22Rv1 (cell line): ENCODE measurements around the gene SAMD11.
A peak's percentile ranks its signal among the peaks of the same experiment; 100 is the strongest.

ENCODE experiments used
- H3K27ac ChIP-seq: fragments of 450-650 bp; 2 replicates; pipeline ENCODE4 v1.5.1; 2017
- ZFX ChIP-seq: fragments of 450-650 bp; IDR thresholded peaks from 2 replicates; pipeline ENCODE4 v1.6.1; 2017; ENCODE audit warnings: antibody characterized with exemption, borderline replicate concordance
- TF ChIP-seq, protein P1 (sequence below): fragments of 450-650 bp; IDR thresholded peaks from 2 replicates; pipeline ENCODE4 v1.5.1; 2017; ENCODE audit warnings: mild to moderate bottlenecking

Gene SAMD11

DNA sequence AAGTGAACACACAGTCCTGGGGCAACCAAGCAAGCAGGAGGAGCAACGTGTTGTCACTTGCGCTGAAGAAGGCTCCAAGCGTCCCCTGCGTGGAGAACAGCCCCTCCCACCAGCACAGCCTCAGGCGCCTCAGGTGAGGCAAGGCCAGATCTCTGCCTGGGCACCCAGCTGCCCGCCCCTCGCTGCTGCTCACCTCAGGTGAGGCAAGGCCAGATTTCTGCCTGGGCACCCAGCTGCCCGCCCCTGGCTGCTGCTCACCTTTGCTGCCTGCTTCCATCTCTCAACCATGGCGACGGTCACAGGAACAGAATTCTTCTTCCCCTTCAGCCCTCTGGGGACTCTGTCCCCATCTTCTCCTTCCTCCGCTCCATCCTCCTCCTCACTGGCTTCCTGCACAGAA lies 32.9 kb downstream of the SAMD11 start:
- no peak overlapping the region for H3K27ac ChIP-seq
- TF ChIP-seq, protein P1, sequence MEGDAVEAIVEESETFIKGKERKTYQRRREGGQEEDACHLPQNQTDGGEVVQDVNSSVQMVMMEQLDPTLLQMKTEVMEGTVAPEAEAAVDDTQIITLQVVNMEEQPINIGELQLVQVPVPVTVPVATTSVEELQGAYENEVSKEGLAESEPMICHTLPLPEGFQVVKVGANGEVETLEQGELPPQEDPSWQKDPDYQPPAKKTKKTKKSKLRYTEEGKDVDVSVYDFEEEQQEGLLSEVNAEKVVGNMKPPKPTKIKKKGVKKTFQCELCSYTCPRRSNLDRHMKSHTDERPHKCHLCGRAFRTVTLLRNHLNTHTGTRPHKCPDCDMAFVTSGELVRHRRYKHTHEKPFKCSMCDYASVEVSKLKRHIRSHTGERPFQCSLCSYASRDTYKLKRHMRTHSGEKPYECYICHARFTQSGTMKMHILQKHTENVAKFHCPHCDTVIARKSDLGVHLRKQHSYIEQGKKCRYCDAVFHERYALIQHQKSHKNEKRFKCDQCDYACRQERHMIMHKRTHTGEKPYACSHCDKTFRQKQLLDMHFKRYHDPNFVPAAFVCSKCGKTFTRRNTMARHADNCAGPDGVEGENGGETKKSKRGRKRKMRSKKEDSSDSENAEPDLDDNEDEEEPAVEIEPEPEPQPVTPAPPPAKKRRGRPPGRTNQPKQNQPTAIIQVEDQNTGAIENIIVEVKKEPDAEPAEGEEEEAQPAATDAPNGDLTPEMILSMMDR, result no peak
- no peak for TF ChIP-seq ZFX

DNA sequence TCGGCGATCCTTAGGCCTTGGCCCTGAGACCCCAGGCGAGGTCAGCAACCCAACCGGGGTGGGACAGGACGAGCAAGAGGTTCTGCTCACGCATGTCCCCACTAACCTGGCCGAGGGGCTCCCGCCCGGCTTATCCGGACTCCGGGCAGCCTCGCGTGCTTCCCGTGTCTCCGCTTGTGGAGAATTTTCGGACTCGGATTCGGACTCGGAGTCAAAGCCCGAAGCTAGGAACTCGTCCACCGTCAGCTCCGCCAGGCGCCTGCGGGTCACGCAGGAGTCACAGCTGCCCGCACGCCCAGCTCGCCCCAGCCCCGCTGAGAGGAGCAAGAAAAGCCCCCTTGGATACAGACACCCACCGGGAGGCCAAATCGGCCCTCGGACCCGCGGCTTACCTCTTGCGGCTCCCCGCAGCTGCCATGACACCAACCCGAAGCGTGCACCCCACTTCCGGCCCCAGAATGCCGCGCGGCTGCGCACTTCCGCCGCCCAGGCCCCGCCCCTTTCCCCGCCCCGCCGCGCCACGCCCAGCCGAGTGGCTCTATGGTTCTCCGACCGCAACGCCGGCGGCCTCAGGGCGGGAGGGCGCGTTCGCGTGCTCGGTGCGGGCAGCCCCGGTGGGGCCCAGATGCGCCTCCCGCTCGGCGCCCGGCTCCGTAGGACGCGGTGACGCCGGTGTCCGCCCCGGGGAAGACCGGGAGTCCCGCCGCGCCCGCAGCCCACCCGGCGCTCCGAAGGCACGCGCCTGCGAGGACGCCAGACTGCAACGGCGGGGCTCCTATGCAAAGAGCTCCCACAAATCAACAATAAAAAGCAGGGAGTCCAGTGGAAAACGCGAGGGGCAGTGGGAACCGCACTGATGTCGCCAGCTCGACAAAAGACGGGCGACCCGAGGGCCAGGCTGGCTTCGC lies 35.4 kb downstream of the SAMD11 start, which contains the start of gene NOC2L:
Gene NOC2L, minus strand, starts transcription at position 434 of the 908 bp plus-strand sequence. Its CDS starts 16 bp downstream, at position 418.
- H3K27ac ChIP-seq, result peak within 1 kb of the TSS; percentile 86

DNA sequence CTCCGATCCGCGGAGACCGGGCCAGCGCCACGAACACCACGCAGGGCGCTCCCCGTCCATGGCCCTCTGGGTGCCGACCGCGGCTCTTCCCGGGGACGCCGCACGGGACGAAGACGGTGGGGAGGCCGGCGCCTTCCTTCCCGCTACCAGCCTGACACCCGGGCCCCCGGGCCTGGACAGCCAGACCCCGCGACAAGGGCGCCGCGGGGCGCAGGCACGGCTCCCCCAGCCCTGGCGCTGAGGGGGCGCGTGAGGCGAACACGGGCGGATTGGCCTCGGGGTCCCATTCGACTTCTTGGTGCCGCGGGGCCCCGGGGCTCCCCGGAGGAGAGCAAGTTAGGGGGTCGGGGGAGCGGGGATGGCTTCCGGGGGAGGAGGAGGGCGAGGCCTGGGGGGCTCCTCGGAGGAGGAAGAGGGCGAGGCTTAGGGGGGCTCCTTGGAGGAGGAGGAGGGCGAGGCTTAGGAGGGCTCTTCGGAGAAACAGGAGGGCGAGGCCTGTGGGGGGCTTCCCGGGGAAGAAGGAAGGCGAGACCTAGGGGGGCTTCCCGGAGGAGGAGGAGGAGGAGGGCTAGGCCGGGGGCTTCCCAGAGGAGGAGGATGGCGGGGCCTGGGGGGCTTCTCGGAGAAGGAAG lies 36.1 kb downstream of the SAMD11 start:
- TF ChIP-seq, protein P1, result no peak
- no peak for TF ChIP-seq ZFX
- peak overlapping the region; percentile 86 for H3K27ac ChIP-seq

More for the DNA sequence above, 35.4 kb downstream of the SAMD11 start, which contains the start of gene NOC2L:
- TF ChIP-seq, protein P1, result no peak
- no peak for TF ChIP-seq ZFX

DNA sequence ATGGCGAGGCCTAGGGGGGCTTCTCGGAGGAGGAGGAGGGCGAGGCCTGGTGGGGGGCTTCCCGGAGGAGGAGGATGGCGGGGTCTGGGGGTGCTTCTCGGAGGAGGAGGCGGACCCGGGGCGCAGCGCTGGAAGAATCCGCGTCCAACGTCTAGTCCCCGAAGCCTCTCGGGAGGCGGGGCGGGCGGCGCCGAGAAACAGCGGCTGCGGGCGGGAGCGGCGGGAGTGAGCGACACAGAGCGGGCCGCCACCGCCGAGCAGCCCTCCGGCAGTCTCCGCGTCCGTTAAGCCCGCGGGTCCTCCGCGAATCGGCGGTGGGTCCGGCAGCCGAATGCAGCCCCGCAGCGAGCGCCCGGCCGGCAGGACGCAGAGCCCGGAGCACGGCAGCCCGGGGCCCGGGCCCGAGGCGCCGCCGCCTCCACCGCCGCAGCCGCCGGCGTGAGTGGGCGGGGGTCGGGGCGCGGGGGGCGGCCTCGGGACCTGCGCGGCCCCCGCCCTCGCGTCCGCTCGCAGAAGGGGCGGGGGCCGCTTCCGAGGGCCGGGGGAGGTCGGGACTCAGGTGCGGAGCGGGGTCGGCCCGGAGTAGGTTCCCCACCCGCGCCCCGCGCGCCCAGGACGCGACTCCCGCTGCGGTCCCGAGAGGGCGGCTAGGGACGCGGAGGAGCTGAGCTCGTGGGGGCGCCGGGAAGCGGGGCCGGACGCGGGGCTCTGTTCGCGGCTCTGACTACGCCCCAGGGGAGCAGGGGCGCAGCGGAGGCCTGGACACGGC lies 36.8 kb downstream of the SAMD11 start, which contains the start of gene KLHL17:
Gene KLHL17, plus strand, starts transcription at position 222 of the 769 bp plus-strand sequence. Its CDS starts 110 bp downstream, at position 332.
- TF ChIP-seq, protein P1, result no peak
- no peak for TF ChIP-seq ZFX
- H3K27ac ChIP-seq, result peak within 1 kb of the TSS; percentile 86

DNA sequence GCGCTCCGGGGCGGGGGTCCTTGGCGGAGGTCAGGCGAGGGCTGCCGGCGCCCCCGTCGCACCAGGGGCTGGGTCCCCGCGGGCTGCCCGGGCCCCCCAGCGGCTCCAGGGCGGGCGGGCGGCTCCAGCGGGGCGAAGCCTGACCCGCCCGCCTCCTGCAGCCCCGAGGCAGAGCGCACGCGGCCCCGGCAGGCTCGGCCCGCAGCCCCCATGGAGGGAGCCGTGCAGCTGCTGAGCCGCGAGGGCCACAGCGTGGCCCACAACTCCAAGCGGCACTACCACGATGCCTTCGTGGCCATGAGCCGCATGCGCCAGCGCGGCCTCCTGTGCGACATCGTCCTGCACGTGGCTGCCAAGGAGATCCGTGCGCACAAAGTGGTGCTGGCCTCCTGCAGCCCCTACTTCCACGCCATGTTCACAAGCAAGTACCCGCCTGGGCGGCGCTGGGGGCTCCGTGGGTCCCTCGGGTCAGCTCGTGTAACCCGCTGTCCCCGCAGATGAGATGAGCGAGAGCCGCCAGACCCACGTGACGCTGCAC lies 37.5 kb downstream of the SAMD11 start:
- no peak for TF ChIP-seq ZFX
- TF ChIP-seq, protein P1, result no peak
- H3K27ac ChIP-seq, result peak overlapping the region; percentile 86

DNA sequence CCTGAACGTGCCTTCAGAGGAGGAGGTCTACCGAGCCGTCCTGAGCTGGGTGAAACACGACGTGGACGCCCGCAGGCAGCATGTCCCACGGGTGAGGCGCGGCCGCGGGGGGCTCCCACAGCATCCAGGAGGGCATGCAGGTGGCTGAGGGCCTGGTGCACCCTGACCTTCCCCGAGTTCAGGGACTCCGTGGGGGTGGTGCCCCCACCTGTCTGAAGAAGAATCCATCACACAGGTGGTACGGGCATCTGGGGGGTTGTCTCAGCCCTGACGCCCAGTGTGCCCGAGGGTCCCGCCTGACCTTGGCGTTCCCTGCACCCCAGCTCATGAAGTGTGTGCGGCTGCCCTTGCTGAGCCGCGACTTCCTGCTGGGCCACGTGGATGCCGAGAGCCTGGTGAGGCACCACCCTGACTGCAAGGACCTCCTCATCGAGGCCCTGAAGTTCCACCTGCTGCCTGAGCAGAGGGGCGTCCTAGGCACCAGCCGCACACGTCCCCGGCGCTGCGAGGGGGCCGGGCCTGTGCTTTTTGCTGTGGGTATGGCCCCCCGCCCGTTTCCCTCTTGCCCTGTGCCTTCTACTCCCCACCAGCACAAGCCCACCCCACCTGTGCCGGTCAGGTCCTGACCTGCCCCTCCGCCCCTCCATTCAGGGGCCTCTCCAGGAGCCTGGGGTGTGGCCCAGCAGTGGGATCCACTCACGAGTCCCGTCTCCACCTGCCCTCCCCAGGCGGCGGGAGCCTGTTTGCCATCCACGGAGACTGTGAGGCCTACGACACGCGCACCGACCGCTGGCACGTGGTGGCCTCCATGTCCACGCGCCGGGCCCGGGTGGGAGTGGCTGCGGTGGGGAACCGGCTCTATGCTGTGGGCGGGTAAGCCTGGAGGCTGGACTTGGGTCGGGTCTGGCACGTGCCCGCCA lies 38.9 kb downstream of the SAMD11 start:
- TF ChIP-seq ZFX, result no peak
- TF ChIP-seq, protein P1, result no peak
- no peak overlapping the region for H3K27ac ChIP-seq
